Uterus (tissue), 2 donors: ENCODE results near the gene ZBP1.

Experiments
- CTCF ChIP-seq, 4 experiments: fragments of 200-600 bp in 2 of 4; fragments of 450-650 bp in 2 of 4; sonication (generic) in 2 of 4; IDR thresholded peaks; one replicate each; pipeline ENCODE4 v1.5.1; 2016 to 2019; ENCODE audit warnings: antibody characterized with exemption in 4 of 4, mild to moderate bottlenecking in 2 of 4, moderate library complexity in 1 of 4
- POLR2A ChIP-seq, 2 donors: fragments of 450-650 bp; IDR thresholded peaks; one replicate each; pipeline ENCODE4 v1.6.1; 2016; ENCODE audit warnings: antibody characterized with exemption in 2 of 2, mild to moderate bottlenecking in 1 of 2, moderate library complexity in 1 of 2

GRCh38 chr20:57621421-57622200, 1.4 kb upstream of the ZBP1 start:
- TF ChIP-seq CTCF (IDR thresholded peaks at IDR 0.05) = no peak
- no peak for TF ChIP-seq POLR2A (IDR thresholded peaks at IDR 0.05)
